MCF 10A (cell line): ENCODE results near the gene LAS1L. TPM values are rescaled to one million over a fixed set of nuclear protein-coding genes. Genes with fewer than 3 reads are reported as not detected.
"Not testable (repeated sequence)": the region's sequence is repeated elsewhere in the genome, so short reads cannot be mapped to it uniquely, and the experiment has no call there.

Source experiments
- BruUV-seq: library from RNA; stranded (reverse); fragments of 400-500 nt; replicated peaks from 2 replicates; lab custom pipeline; 2021; lab: Mats Ljungman, UMichigan
- CTCF ChIA-PET: fragments of 300-600 bp; sonication (Branson Sonifier 250); formaldehyde crosslinking; extraction: SDS; loops from one replicate; lab custom pipeline; 2021; ENCODE audit warnings: antibody characterized with exemption, inconsistent platforms; lab: Yijun Ruan, JAX
- POLR2A ChIA-PET: fragments of 300-600, 350-650 bp; sonication (Branson Sonifier 250); formaldehyde crosslinking; extraction: SDS; loops from one replicate; lab custom pipeline; 2020; ENCODE audit warnings: antibody characterized with exemption, inconsistent platforms; lab: Yijun Ruan, JAX
- DNase-seq: peaks from one replicate; pipeline ENCODE4 v3.0.0-alpha.2; 2018; ENCODE audit not compliant: unreplicated experiment
- H3K27ac Mint-ChIP-seq: one replicate; pipeline ENCODE4 v1.8.0; 2022; ENCODE audit warnings: mild to moderate bottlenecking, low read depth, mixed read lengths; ENCODE audit not compliant: unreplicated experiment
- H3K27me3 Mint-ChIP-seq: one replicate; pipeline ENCODE4 v1.8.0; 2022; ENCODE audit warnings: mixed read lengths; ENCODE audit not compliant: insufficient read depth, unreplicated experiment
- H3K36me3 Mint-ChIP-seq: one replicate; pipeline ENCODE4 v1.8.0; 2022; ENCODE audit warnings: mild to moderate bottlenecking, moderate library complexity, mixed read lengths; ENCODE audit not compliant: insufficient read depth, unreplicated experiment
- H3K4me1 Mint-ChIP-seq: one replicate; pipeline ENCODE4 v1.8.0; 2022; ENCODE audit warnings: mixed read lengths; ENCODE audit not compliant: insufficient read depth, unreplicated experiment
- H3K4me3 Mint-ChIP-seq: one replicate; pipeline ENCODE4 v1.8.0; 2022; ENCODE audit warnings: mild to moderate bottlenecking, moderate library complexity, mixed read lengths; ENCODE audit not compliant: unreplicated experiment
- H3K9me3 Mint-ChIP-seq: one replicate; pipeline ENCODE4 v1.8.0; 2022; ENCODE audit warnings: mixed read lengths; ENCODE audit not compliant: unreplicated experiment
- intact Hi-C: fragments of 100-400 bp; cut with micrococcal nuclease; formaldehyde crosslinking; loops from 2 replicates; pipeline ENCODE4 v1.14.1; 2022
- total RNA-seq: library from RNA; stranded (reverse); gene quantifications from 2 replicates; pipeline ENCODE4 v1.2.3, GENCODE V29; 2022
- TF ChIP-seq, protein P1 (sequence below): fragments of 200-600 bp; IDR thresholded peaks from one replicate; pipeline ENCODE4 v1.8.0; 2022; ENCODE audit warnings: antibody characterized with exemption, mild to moderate bottlenecking; ENCODE audit not compliant: unreplicated experiment

LAS1L gene
- total RNA-seq, 1 experiment from 2014 or later, result 49.8 TPM

- H3K4me1 Mint-ChIP-seq, result no peaks in the 10 kb centered on the region
- intact Hi-C loops, result no loop called here
- H3K4me3 Mint-ChIP-seq, result no peak overlapping the region
- BruUV-seq, result no TSS peak
- H3K9me3 Mint-ChIP-seq, result no peaks in the 10 kb centered on the region
- H3K27ac Mint-ChIP-seq, result no peak overlapping the region
- DNase-seq, result peak; percentile 40
- peaks cover 53% of the 10 kb centered on the region for H3K36me3 Mint-ChIP-seq
- ChIA-PET CTCF (interaction anchor here (0.6 to 5.2 kb wide), 21 partner anchors 10 to 1610 kb away, joined by 3 to 70 read pairs (median 5); no protein-coding TSS in a partner anchor), POLR2A (no interaction called here)
- no peaks in the 10 kb centered on the region for H3K27me3 Mint-ChIP-seq
- TF ChIP-seq, protein P1, sequence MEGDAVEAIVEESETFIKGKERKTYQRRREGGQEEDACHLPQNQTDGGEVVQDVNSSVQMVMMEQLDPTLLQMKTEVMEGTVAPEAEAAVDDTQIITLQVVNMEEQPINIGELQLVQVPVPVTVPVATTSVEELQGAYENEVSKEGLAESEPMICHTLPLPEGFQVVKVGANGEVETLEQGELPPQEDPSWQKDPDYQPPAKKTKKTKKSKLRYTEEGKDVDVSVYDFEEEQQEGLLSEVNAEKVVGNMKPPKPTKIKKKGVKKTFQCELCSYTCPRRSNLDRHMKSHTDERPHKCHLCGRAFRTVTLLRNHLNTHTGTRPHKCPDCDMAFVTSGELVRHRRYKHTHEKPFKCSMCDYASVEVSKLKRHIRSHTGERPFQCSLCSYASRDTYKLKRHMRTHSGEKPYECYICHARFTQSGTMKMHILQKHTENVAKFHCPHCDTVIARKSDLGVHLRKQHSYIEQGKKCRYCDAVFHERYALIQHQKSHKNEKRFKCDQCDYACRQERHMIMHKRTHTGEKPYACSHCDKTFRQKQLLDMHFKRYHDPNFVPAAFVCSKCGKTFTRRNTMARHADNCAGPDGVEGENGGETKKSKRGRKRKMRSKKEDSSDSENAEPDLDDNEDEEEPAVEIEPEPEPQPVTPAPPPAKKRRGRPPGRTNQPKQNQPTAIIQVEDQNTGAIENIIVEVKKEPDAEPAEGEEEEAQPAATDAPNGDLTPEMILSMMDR, result peak; percentile 94
These were observed 5.8 kb downstream of the LAS1L start for GRCh38 chrX:65528705-65529340.

DNA sequence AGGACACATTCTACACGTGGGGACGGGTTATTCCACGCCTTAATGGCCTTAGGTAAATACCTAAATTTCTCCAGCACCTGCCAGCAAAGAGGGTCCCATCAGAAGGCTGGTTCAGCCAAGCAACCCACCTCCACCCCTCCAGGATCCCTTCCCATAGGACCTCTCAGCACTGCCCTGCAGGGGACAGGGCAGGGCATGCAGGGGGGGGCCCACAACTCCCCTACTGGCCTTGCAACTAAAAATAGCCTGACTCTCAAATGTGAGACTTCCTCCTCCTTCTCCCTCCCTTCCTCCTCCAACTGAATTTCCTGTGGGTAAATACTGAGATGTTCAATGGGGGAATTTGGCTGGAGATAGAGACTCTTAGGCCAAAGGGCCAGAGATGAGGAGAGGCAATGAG is 6.3 kb downstream of the LAS1L start:
- no peak overlapping the region for H3K27ac Mint-ChIP-seq
- no peaks in the 10 kb centered on the region for H3K4me1 Mint-ChIP-seq
- no peaks in the 10 kb centered on the region for H3K9me3 Mint-ChIP-seq
- intact Hi-C loops, result no loop called here
- DNase-seq, result no peak
- CTCF ChIA-PET, result interaction anchor here (0.7 to 5.2 kb wide), 15 partner anchors 11 to 1749 kb away, joined by 3 to 70 read pairs (median 5); no protein-coding TSS in a partner anchor
- no TSS peak for BruUV-seq
- H3K27me3 Mint-ChIP-seq, result no peaks in the 10 kb centered on the region
- peaks cover 57% of the 10 kb centered on the region for H3K36me3 Mint-ChIP-seq
- H3K4me3 Mint-ChIP-seq, result no peak overlapping the region
- POLR2A ChIA-PET, result no interaction called here
- TF ChIP-seq, protein P1, result no peak

DNA sequence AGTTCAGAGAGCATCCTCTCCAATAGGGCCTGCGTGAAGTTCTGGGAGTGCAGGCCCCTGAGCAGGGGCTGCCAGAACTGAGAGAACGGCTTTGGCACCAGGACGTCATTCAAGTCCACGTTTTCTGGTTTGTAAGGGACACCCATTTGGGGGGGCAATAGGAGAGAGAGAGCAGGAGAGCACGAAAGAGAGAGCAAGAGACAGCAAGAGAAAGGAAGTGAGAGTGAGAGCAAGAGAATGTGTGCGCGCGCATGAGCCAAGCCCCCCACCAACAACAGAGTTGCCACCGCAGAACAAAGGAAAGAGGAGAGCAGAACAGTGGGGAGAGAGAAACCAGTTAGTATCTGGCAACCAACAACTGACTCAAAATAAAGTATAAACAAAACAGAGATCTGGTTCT is 10.4 kb downstream of the LAS1L start:
- no peak for DNase-seq
- Mint-ChIP-seq H3K4me1 (peaks cover 7% of the 10 kb centered on the region), H3K36me3 (peaks cover 29% of the 10 kb centered on the region), H3K4me3 (no peak overlapping the region), H3K27me3 (no peaks in the 10 kb centered on the region), H3K9me3 (peaks cover 22% of the 10 kb centered on the region), H3K27ac (no peak overlapping the region)
- TF ChIP-seq, protein P1, result no peak
- ChIA-PET CTCF (no interaction called here), POLR2A (no interaction called here)
- no TSS peak for BruUV-seq
- intact Hi-C loops, result no loop called here

GRCh38 chrX:65522739-65523372 is 11.7 kb downstream of the LAS1L start:
- peaks cover 23% of the 10 kb centered on the region for H3K36me3 Mint-ChIP-seq
- H3K4me1 Mint-ChIP-seq, result peaks cover 7% of the 10 kb centered on the region
- ChIA-PET POLR2A (no interaction called here), CTCF (interaction anchor here (0.6 to 1.3 kb wide), 2 partner anchors 8 to 9 kb away, joined by 3 to 4 read pairs; no protein-coding TSS in a partner anchor)
- intact Hi-C loops, result no loop called here
- DNase-seq, result peak; percentile 48
- H3K27ac Mint-ChIP-seq, result no peak overlapping the region
- H3K27me3 Mint-ChIP-seq, result no peaks in the 10 kb centered on the region
- TF ChIP-seq, protein P1, result no peak
- H3K9me3 Mint-ChIP-seq, result peaks cover 22% of the 10 kb centered on the region
- H3K4me3 Mint-ChIP-seq, result no peak overlapping the region
- no TSS peak for BruUV-seq

GRCh38 chrX:65519530-65519929 is 15.1 kb downstream of the LAS1L start:
- intact Hi-C loops, H3K27ac Mint-ChIP-seq, DNase-seq, H3K27me3 Mint-ChIP-seq, POLR2A ChIA-PET, BruUV-seq, H3K4me1 Mint-ChIP-seq, H3K4me3 Mint-ChIP-seq: not testable (repeated sequence)
- CTCF ChIA-PET, result interaction anchor here (9.9 kb wide), 1 partner anchor 10 kb away, joined by 70 read pairs; no protein-coding TSS in a partner anchor
- H3K9me3 Mint-ChIP-seq, result peaks cover 22% of the 10 kb centered on the region
- H3K36me3 Mint-ChIP-seq, result peaks cover 11% of the 10 kb centered on the region

- H3K4me1 Mint-ChIP-seq, DNase-seq, H3K27ac Mint-ChIP-seq, H3K36me3 Mint-ChIP-seq, H3K4me3 Mint-ChIP-seq, H3K27me3 Mint-ChIP-seq, intact Hi-C loops, BruUV-seq: not testable (repeated sequence)
- CTCF ChIA-PET, result interaction anchor here (0.5 to 9.9 kb wide), 2 partner anchors 10 to 1212 kb away, joined by 7 to 70 read pairs; no protein-coding TSS in a partner anchor
- H3K9me3 Mint-ChIP-seq, result peaks cover 22% of the 10 kb centered on the region
- POLR2A ChIA-PET, result interaction anchor here (1.0 kb wide), 1 partner anchor 14 kb away, joined by 4 read pairs; no protein-coding TSS in a partner anchor
These were observed 15.6 kb downstream of the LAS1L start for GRCh38 chrX:65518980-65519379.
